ENCODE data around the gene ATP11A. TPM values are rescaled to one million over a fixed set of nuclear protein-coding genes. Genes with fewer than 3 reads are reported as not detected.

Gene ATP11A
- total RNA-seq, 2 experiments from 2014 or later, result 42.1 to 50.7 TPM

DNA sequence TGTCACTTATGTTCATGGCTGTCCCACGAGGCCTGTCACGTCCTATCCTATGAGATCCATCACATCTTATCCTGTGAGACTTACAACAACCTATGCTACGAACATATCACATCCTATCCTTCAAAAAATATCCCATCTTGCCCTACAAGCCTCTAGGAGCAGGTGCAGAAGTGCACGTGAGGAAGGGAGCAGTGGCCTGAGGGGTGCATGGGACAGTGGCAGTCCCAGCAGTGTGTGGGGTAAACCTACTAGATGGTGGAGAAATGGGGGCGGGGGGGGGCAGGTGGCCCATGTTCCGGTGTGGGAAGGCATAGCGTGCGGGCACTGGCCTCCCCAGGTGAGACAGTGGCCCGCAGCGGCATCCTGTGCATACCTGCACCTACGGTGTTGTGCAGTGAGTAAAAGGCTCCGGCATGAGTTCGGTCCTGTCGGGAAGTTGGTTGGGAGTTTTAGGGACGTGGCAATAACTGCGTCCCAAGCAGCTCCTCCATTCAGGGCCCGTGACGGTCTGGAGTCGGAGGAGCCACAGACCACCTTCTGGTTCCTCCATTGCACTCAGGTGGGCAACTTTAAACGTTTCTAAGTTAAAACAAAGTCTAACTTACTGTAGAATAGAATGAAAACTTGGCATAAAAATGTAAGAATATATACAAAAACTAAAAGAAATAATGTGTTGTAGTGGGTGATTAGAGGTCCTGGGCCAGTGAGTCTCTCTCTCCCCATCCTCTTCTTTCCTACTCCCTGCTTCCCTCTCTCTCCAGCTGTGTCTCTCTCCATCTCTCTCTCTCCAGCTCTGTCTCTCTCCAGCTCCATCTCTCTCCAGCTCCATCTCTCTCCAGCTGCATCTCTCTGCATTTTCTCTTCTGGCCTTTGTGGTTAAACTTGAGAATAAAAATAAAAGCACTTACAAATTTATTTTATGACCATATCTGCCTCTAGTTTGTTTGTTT is 42.1 kb downstream of the ATP11A start:
- ATAC-seq, result no peak
- intact Hi-C loops (cut with DNase I, micrococcal nuclease), result no loop called here
- peaks cover 5% of the 10 kb centered on the region for H3K4me1 Mint-ChIP-seq
- H3K9me3 Mint-ChIP-seq (ENCODE audit: low read depth), result no peaks in the 10 kb centered on the region
- H3K36me3 Mint-ChIP-seq (ENCODE audit: low read depth), result no peaks in the 10 kb centered on the region
- POLR2A ChIA-PET, result no interaction called here
- no peaks in the 10 kb centered on the region for H3K27me3 Mint-ChIP-seq
- no peak overlapping the region for H3K4me3 Mint-ChIP-seq
- CTCF ChIA-PET, result interaction anchor here (0.6 kb wide), 2 partner anchors 13 to 135 kb away, joined by 3 to 4 read pairs; no protein-coding TSS in a partner anchor
- no peak for DNase-seq
- H3K27ac Mint-ChIP-seq, result no peak overlapping the region

DNA sequence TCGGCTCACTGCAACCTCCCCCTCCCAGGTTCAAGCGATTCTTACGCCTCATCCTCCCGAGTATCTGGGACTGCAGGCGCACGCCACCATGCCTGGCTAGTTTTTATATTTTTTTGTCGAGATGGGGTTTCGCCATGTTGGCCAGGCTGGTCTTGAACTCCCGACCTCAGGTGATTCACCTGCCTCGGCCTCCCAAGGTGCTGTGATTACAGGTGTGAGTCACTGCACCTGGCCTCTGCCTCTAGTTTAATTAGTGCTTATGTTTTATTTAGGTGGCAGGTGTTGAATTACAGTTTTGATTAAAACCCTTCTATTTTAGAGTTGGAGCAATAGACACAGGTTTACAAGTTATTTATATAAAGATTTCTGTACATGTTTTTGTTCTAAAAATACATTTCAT is 42.8 kb downstream of the ATP11A start:
- Mint-ChIP-seq H3K27me3 (no peaks in the 10 kb centered on the region), H3K4me1 (peaks cover 5% of the 10 kb centered on the region), H3K9me3 (ENCODE audit: low read depth) (no peaks in the 10 kb centered on the region), H3K36me3 (ENCODE audit: low read depth) (no peaks in the 10 kb centered on the region), H3K4me3 (no peak overlapping the region), H3K27ac (no peak overlapping the region)
- ATAC-seq, result no peak
- POLR2A ChIA-PET, result no interaction called here
- CTCF ChIA-PET, result no interaction called here
- intact Hi-C loops (cut with DNase I, micrococcal nuclease), result no loop called here
- DNase-seq, result no peak

DNA sequence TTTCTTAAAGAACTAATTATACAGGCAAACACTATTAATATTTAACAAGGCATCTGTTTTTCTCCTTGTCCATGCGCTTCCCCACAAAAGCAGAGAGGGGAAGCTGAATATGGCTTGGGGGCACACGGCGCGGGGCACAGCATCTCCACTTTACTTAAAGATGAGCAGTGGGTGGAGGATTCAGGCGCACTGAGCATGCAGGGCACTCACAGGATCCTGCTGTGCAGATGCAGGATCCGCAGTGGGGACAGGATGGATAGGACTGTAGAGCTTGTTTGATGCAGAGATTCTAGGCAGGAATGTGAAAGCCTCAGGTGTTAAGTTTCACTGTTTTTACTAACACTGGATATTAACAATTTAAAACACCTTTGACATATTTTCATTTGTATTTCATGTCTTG is 43.3 kb downstream of the ATP11A start:
- no peaks in the 10 kb centered on the region for H3K9me3 Mint-ChIP-seq (ENCODE audit: low read depth)
- DNase-seq (no peak), ATAC-seq (no peak)
- ChIA-PET CTCF (interaction anchor here (1.1 kb wide), 1 partner anchor 93 kb away, joined by 5 read pairs; no protein-coding TSS in a partner anchor), POLR2A (no interaction called here)
- H3K27ac Mint-ChIP-seq, result no peak overlapping the region
- H3K36me3 Mint-ChIP-seq (ENCODE audit: low read depth), result no peaks in the 10 kb centered on the region
- H3K27me3 Mint-ChIP-seq, result no peaks in the 10 kb centered on the region
- H3K4me3 Mint-ChIP-seq, result no peak overlapping the region
- intact Hi-C loops (cut with DNase I, micrococcal nuclease), result no loop called here
- peaks cover 5% of the 10 kb centered on the region for H3K4me1 Mint-ChIP-seq

DNA sequence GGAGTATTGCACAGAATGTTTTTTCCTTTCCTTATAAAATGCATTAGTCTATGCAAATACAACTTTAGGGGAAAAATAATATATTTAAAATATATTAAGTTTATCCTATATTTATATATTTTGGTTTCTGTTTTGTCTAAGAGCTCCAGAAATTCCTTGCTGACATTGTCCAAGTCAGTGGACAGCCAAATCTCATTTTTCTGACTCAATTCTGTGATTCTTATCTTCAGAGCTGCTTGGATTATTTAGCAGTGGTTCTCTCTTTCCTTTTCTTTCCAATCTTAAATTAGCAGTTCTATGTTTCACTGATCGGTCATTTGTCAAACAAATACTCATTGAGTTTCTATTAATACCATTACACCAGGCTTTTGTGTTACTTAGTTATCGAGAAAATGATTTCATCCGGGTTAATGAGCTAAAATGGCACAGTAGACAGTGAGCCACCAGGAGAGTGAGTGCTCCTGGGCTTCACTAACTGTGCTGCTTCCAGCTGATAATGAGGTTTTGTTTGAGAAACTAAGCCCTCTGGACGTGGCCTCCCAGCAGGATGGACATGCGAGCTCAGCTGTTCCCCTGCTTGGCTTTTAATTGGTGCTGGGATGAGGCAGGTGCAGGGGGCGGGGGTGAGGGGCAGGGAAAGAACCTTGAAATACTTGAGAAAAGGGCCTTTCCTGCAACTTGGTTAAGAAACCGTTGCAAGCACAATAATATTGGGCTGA is 44.0 kb downstream of the ATP11A start:
- ChIA-PET POLR2A (no interaction called here), CTCF (interaction anchor here (1.1 kb wide), 1 partner anchor 93 kb away, joined by 5 read pairs; no protein-coding TSS in a partner anchor)
- peaks cover 5% of the 10 kb centered on the region for H3K4me1 Mint-ChIP-seq
- ATAC-seq (no peak), DNase-seq (no peak)
- H3K27ac Mint-ChIP-seq, result no peak overlapping the region
- intact Hi-C loops (cut with DNase I, micrococcal nuclease), result no loop called here
- no peaks in the 10 kb centered on the region for H3K9me3 Mint-ChIP-seq (ENCODE audit: low read depth)
- H3K27me3 Mint-ChIP-seq, result no peaks in the 10 kb centered on the region
- no peak overlapping the region for H3K4me3 Mint-ChIP-seq
- no peaks in the 10 kb centered on the region for H3K36me3 Mint-ChIP-seq (ENCODE audit: low read depth)

DNA sequence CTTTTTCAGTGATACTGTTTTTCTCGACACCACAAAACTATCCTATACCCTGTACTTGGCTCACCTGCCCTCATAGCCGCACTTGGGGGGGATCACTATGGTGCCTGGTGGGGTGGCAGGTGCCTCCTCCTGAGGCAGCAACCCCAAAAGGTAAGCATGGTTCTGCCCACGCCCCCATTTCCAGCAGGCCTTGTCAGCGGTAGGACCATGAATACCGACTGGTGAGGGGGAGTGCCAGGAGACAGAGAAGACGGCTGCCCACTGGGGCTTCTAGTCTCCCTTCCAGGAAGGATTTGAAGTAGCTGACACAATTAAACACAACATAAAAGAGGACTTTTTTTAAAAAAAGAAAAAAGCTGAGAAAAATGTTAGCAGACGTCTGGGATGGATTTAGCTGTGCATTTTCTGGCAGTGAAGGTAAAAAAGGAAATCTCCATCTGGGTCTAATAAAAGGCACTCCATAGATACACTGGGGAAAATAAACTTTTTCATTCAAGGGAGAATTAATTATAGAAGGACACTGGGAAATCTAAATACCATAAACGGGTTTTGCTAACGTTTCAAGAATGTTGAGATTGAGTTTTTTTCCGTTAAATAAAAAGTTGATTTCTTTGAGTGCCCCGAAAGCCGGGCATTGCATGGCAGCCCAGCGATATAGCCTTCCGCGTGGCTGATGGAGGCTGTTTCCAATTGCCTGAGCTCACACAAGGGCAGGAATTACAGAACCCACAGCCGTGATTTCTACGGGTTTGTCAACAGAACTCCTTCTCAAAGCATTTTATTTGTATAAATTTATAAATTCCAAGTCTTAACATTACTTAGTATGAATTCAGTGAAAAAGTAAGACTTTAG is 45.1 kb downstream of the ATP11A start:
- no peaks in the 10 kb centered on the region for H3K36me3 Mint-ChIP-seq (ENCODE audit: low read depth)
- H3K4me3 Mint-ChIP-seq, result no peak overlapping the region
- no peak overlapping the region for H3K27ac Mint-ChIP-seq
- intact Hi-C loops (cut with DNase I, micrococcal nuclease), result no loop called here
- ChIA-PET CTCF (no interaction called here), POLR2A (no interaction called here)
- H3K9me3 Mint-ChIP-seq (ENCODE audit: low read depth), result no peaks in the 10 kb centered on the region
- no peak for ATAC-seq
- no peaks in the 10 kb centered on the region for H3K27me3 Mint-ChIP-seq
- peaks cover 9% of the 10 kb centered on the region for H3K4me1 Mint-ChIP-seq
- DNase-seq, result no peak

DNA sequence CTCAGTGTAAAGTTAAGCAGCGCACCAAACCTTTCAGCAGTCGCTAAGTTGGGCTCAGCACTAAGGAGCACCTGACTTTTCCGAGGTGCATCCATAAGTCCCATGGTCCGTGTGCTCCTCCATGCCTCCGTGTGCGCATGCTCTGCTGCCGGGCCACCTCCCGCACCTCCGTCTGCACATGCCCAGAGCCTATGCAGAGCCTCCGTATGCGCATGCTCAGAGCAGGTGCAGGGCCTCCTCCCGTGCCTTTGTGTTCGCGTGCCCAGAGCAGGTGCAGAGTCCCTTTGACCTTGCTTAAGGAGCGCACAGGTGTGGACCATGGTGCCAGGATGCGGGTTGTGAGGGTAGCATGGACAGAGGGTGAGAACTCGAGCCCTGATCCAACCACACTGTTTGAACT is 46.0 kb downstream of the ATP11A start:
- ChIA-PET POLR2A (no interaction called here), CTCF (no interaction called here)
- H3K27me3 Mint-ChIP-seq, result no peaks in the 10 kb centered on the region
- no peak overlapping the region for H3K4me3 Mint-ChIP-seq
- no peaks in the 10 kb centered on the region for H3K36me3 Mint-ChIP-seq (ENCODE audit: low read depth)
- H3K9me3 Mint-ChIP-seq (ENCODE audit: low read depth), result no peaks in the 10 kb centered on the region
- intact Hi-C loops (cut with DNase I, micrococcal nuclease), result no loop called here
- no peak overlapping the region for H3K27ac Mint-ChIP-seq
- ATAC-seq, result no peak
- no peak for DNase-seq
- H3K4me1 Mint-ChIP-seq, result peaks cover 9% of the 10 kb centered on the region

DNA sequence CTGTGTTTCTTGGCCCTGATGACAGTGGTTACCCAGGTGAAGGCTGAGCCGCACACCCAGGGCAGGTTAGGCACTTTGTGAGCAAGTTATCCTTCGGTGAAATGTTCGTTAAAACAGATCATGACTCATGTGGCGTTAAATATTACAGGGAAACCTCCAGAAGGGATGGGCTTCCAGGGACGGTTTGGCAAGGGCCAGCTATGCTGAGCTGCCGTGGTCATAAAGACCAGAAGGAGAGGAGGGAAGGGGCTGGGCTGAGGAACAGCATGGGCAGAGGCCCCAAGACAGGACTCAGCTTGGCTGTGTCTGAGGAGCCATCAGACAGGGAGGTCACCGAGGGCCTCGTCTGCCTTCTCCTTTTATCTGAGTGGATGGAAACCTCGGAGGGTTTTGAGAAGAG is 47.5 kb downstream of the ATP11A start:
- ChIA-PET CTCF (interaction anchor here (0.7 kb wide), 1 partner anchor 11 kb away, joined by 3 read pairs; no protein-coding TSS in a partner anchor), POLR2A (no interaction called here)
- Mint-ChIP-seq H3K27me3 (no peaks in the 10 kb centered on the region), H3K4me3 (no peak overlapping the region), H3K4me1 (peaks cover 14% of the 10 kb centered on the region), H3K36me3 (ENCODE audit: low read depth) (no peaks in the 10 kb centered on the region), H3K27ac (no peak overlapping the region), H3K9me3 (ENCODE audit: low read depth) (no peaks in the 10 kb centered on the region)
- intact Hi-C loops (cut with DNase I, micrococcal nuclease), result no loop called here
- DNase-seq (no peak), ATAC-seq (no peak)

DNA sequence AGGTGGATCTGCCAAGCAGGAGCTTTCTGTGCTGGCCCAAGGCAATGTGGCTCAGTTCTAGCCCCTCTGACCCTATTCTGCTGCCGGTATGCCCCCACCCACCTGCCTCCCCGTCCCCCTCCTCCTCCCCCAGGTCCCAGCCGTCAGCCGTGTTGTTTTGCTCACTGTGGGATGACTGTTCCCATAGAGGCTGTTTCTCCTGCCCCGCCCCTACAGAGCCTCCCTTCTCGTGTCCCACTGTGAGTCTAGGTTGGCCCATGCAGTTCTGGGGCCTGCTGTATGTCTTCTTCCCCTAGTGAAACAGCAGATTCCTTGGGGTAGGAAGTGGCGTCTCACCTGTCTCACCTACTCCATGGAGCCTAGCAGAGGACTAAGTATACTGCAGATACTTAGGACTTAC is 48.8 kb downstream of the ATP11A start:
- Mint-ChIP-seq H3K27ac (no peak overlapping the region), H3K4me3 (no peak overlapping the region), H3K9me3 (ENCODE audit: low read depth) (no peaks in the 10 kb centered on the region), H3K27me3 (no peaks in the 10 kb centered on the region), H3K36me3 (ENCODE audit: low read depth) (no peaks in the 10 kb centered on the region), H3K4me1 (peaks cover 22% of the 10 kb centered on the region)
- ATAC-seq (no peak), DNase-seq (no peak)
- intact Hi-C loops (cut with DNase I, micrococcal nuclease), result no loop called here
- POLR2A ChIA-PET, result no interaction called here
- CTCF ChIA-PET, result interaction anchor here (0.7 kb wide), 1 partner anchor 135 kb away, joined by 3 read pairs; no protein-coding TSS in a partner anchor

DNA sequence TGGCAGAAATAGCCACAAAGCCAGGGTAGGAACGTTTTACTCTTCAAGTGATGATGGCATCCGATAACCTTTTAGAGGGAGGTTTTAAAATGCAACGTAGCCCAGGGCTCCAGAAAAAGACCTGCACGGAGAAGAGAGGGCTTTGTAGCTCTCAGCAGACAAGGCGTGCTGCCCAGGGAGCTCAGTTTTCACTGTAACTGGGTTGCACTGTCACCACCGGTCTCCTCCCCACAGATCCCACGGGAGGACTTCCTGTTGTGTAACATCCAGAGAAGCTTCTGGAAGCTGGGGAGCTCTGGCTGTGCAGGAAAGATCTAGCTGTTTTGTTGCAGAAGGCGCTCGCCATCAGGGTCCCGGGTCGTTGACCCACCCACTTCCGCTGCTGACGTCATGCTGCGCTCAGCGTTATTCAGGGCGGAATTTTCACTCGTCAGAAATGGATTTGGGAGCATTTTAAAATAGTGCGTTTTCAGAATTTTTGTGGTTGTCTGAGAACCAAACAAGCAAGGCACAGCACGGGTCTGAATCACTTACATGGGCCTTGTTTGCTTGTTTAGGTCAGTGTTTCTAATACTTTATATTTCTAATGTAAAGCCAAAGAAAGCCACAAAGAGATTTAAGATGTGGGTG is 50.8 kb downstream of the ATP11A start:
- Mint-ChIP-seq H3K36me3 (ENCODE audit: low read depth) (no peaks in the 10 kb centered on the region), H3K4me1 (peaks cover 31% of the 10 kb centered on the region), H3K9me3 (ENCODE audit: low read depth) (no peaks in the 10 kb centered on the region), H3K27ac (no peak overlapping the region), H3K27me3 (no peaks in the 10 kb centered on the region), H3K4me3 (no peak overlapping the region)
- ATAC-seq (no peak), DNase-seq (no peak)
- CTCF ChIA-PET, result interaction anchor here (0.7 kb wide), 2 partner anchors 138 to 168 kb away, joined by 3 read pairs; no protein-coding TSS in a partner anchor
- intact Hi-C loops (cut with DNase I, micrococcal nuclease), result no loop called here
- POLR2A ChIA-PET, result no interaction called here

DNA sequence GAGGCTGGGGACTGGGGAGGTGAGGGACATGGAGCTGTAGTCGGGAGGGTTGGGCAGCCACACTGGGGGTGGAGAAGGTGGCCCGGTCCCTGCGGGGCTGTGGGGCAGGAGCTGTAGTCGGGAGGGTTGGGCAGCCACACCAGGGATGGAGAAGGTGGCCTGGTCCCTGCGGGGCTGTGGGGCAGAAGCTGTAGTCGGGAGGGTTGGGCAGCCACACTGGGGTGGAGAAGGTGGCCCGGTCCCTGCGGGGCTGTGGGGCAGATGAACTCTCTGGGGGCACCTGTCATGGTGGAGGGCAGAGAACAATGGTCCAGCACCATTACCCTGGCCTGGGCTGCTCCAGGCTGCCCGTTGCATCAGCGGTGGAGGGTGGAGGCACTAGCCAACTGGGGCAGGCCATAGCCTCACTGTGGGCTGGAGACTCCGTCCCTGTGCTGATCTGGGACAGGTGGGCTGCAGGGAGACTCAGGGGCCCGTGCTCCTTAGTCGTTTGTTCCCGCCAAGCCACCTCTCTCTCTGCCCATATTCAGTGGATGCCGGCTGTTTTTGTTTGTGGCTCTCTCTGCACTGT is 51.4 kb downstream of the ATP11A start:
- H3K27ac Mint-ChIP-seq, result no peak overlapping the region
- H3K4me3 Mint-ChIP-seq, result no peak overlapping the region
- no peaks in the 10 kb centered on the region for H3K36me3 Mint-ChIP-seq (ENCODE audit: low read depth)
- no peak for ATAC-seq
- H3K9me3 Mint-ChIP-seq (ENCODE audit: low read depth), result no peaks in the 10 kb centered on the region
- peaks cover 31% of the 10 kb centered on the region for H3K4me1 Mint-ChIP-seq
- ChIA-PET POLR2A (no interaction called here), CTCF (interaction anchor here (0.7 kb wide), 1 partner anchor 169 kb away, joined by 3 read pairs; no protein-coding TSS in a partner anchor)
- intact Hi-C loops (cut with DNase I, micrococcal nuclease), result no loop called here
- H3K27me3 Mint-ChIP-seq, result no peaks in the 10 kb centered on the region
- no peak for DNase-seq

All from activated CD4-positive, alpha-beta T cell treated with anti-CD3 and anti-CD28 coated beads for 36 hours (primary cell).